ENCODE results near the gene FFAR1.

DNA sequence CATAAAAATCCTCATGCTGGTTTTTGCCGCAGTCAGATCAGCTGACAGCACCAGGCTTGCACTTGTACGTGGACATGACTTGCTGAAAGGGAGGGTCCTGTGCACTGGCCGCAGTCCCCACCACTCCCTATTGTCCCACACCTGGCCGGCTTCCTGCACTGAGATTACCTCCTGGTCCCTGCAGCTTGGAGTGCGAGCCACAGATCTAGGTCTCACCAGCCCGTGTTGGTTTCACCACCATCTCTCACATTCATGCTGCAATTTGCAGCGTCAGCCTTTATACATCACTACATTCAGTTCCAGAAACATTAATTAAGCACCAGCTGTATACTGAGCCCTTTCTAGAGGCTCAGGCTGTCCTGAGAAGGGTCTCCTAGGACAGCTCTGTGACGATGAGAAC, 33.7 kb upstream of the FFAR1 start:
- TF ChIP-seq, protein P1, sequence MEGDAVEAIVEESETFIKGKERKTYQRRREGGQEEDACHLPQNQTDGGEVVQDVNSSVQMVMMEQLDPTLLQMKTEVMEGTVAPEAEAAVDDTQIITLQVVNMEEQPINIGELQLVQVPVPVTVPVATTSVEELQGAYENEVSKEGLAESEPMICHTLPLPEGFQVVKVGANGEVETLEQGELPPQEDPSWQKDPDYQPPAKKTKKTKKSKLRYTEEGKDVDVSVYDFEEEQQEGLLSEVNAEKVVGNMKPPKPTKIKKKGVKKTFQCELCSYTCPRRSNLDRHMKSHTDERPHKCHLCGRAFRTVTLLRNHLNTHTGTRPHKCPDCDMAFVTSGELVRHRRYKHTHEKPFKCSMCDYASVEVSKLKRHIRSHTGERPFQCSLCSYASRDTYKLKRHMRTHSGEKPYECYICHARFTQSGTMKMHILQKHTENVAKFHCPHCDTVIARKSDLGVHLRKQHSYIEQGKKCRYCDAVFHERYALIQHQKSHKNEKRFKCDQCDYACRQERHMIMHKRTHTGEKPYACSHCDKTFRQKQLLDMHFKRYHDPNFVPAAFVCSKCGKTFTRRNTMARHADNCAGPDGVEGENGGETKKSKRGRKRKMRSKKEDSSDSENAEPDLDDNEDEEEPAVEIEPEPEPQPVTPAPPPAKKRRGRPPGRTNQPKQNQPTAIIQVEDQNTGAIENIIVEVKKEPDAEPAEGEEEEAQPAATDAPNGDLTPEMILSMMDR (conservative IDR thresholded peaks at IDR 0.05): no peak
- no peak for TF ChIP-seq ZFX (IDR thresholded peaks at IDR 0.05)

Data from C4-2B (cell line).